Liver (tissue), 9 donors: ENCODE measurements around the gene JMJD7. TPM values are rescaled to one million over a fixed set of nuclear protein-coding genes. Genes with fewer than 3 reads are reported as not detected.

ENCODE experiments used
- DNase-seq: peaks from one replicate; pipeline ENCODE4 v3.0.0-alpha.2; 2017; ENCODE audit warnings: low spot score
- H3K27ac ChIP-seq, 2 donors: one replicate each; pipeline ENCODE4 v1.7.0; 2013; ENCODE audit warnings: inconsistent platforms in 2 of 2, low read length in 2 of 2, control low read depth in 1 of 2, low read depth in 1 of 2, mild to moderate bottlenecking in 1 of 2
- H3K27me3 ChIP-seq, 4 donors: one replicate each; pipeline versions ENCODE4 v1.6.1 to v1.7.0; 2013; ENCODE audit warnings: low read length in 3 of 4, inconsistent platforms in 1 of 4, mild to moderate bottlenecking in 1 of 4, moderate library complexity in 1 of 4; ENCODE audit not compliant: control insufficient read depth in 4 of 4, insufficient read depth in 4 of 4
- H3K36me3 ChIP-seq, 4 donors: one replicate each; pipeline versions ENCODE4 v1.6.1 to v1.7.0; 2013; ENCODE audit warnings: low read length in 3 of 4, mild to moderate bottlenecking in 3 of 4, low read depth in 1 of 4, moderate library complexity in 1 of 4; ENCODE audit not compliant: control insufficient read depth in 4 of 4, insufficient read depth in 3 of 4
- H3K4me1 ChIP-seq, 4 donors: one replicate each; pipeline versions ENCODE4 v1.6.1 to v1.7.0; 2013; ENCODE audit warnings: low read length in 3 of 4, mild to moderate bottlenecking in 3 of 4, moderate library complexity in 1 of 4; ENCODE audit not compliant: control insufficient read depth in 4 of 4, insufficient read depth in 4 of 4
- H3K4me3 ChIP-seq, 3 donors: one replicate each; pipeline versions ENCODE4 v1.6.1 to v1.7.0; 2013; ENCODE audit warnings: low read length in 3 of 3, control low read depth in 1 of 3, low read depth in 1 of 3, mild to moderate bottlenecking in 1 of 3
- H3K9ac ChIP-seq, 2 donors: one replicate each; pipeline ENCODE4 v1.7.0; 2013; ENCODE audit warnings: low read length in 2 of 2, mild to moderate bottlenecking in 2 of 2, moderate library complexity in 2 of 2, control low read depth in 1 of 2, low read depth in 1 of 2
- H3K9me3 ChIP-seq, 4 donors: one replicate each; pipeline versions ENCODE4 v1.6.1 to v1.7.0; 2013; ENCODE audit warnings: low read length in 3 of 4; ENCODE audit not compliant: control insufficient read depth in 4 of 4
- EGR1 ChIP-seq, 2 donors: IDR thresholded peaks; 2 replicates each; pipeline ENCODE4 v1.6.1; 2016 to 2018; ENCODE audit warnings: antibody characterized with exemption in 2 of 2, low read depth in 2 of 2
- FOXA1 ChIP-seq: IDR thresholded peaks from 2 replicates; pipeline ENCODE4 v1.6.1; 2016; ENCODE audit warnings: antibody characterized with exemption
- GABPA ChIP-seq, 2 donors: IDR thresholded peaks in 1 of 2; conservative IDR thresholded peaks in 1 of 2; 2 replicates each; pipeline ENCODE4 v1.6.1; 2016; ENCODE audit warnings: antibody characterized with exemption in 2 of 2, mild to moderate bottlenecking in 1 of 2, moderate library complexity in 1 of 2
- HNF4A ChIP-seq, 2 donors: conservative IDR thresholded peaks; 2 replicates each; pipeline ENCODE4 v1.6.1; 2016; ENCODE audit warnings: antibody characterized with exemption in 2 of 2, mild to moderate bottlenecking in 2 of 2
- HNF4G ChIP-seq: IDR thresholded peaks from 2 replicates; pipeline ENCODE4 v1.6.1; 2016; ENCODE audit warnings: antibody characterized with exemption
- JUND ChIP-seq, 2 donors: IDR thresholded peaks; 2 replicates each; pipeline ENCODE4 v1.6.1; 2016; ENCODE audit warnings: antibody characterized with exemption in 2 of 2
- MAX ChIP-seq: IDR thresholded peaks from 2 replicates; pipeline ENCODE4 v1.6.1; 2016; ENCODE audit warnings: antibody characterized with exemption
- NR2F2 ChIP-seq: IDR thresholded peaks from 2 replicates; pipeline ENCODE4 v1.6.1; 2016; ENCODE audit warnings: antibody characterized with exemption
- RAD21 ChIP-seq, 2 donors: IDR thresholded peaks; 2 replicates each; pipeline ENCODE4 v1.6.1; 2016; ENCODE audit warnings: antibody characterized with exemption in 2 of 2, mild to moderate bottlenecking in 2 of 2
- REST ChIP-seq: IDR thresholded peaks from 2 replicates; pipeline ENCODE4 v1.6.1; 2016; ENCODE audit warnings: antibody characterized with exemption, mild to moderate bottlenecking
- RXRA ChIP-seq, 2 donors: IDR thresholded peaks; 2 replicates each; pipeline ENCODE4 v1.6.1; 2017 to 2018; ENCODE audit warnings: antibody characterized with exemption in 2 of 2, mild to moderate bottlenecking in 1 of 2
- SP1 ChIP-seq: IDR thresholded peaks from 2 replicates; pipeline ENCODE4 v1.6.1; 2018; ENCODE audit warnings: antibody characterized with exemption, mild to moderate bottlenecking
- TAF1 ChIP-seq: conservative IDR thresholded peaks from 2 replicates; pipeline ENCODE4 v1.6.1; 2016; ENCODE audit warnings: antibody characterized with exemption, mild to moderate bottlenecking
- YY1 ChIP-seq: IDR thresholded peaks from 2 replicates; pipeline ENCODE4 v1.6.1; 2016; ENCODE audit warnings: antibody characterized with exemption, mild to moderate bottlenecking
- WGBS: extraction: QIAGEN DNeasy Blood & Tissue Kit; methylation state at CpG from one replicate; pipeline ENCODE4 v1.1.7; 2013; 5-methylcytosine and 5-hydroxymethylcytosine counted together
- polyA plus RNA-seq, 2 donors: library from polyadenylated mRNA; stranded (reverse) in 1 of 2; unstranded in 1 of 2; fragments of 200-250 nt in 1 of 2; fragments of >200 nt in 1 of 2; fragmentation: Nextera tagmentation in 1 of 2; extraction: Ambion mirVana in 1 of 2; gene quantifications; one replicate each; pipeline versions ENCODE4 v1.2.1 to v1.2.3, GENCODE V29; 2013 to 2015
- total RNA-seq, 2 donors: library from RNA; depleted of rRNA; stranded (reverse); fragments of >200 nt; gene quantifications; one replicate each; pipeline ENCODE4 v1.2.3, GENCODE V29; 2014
- TF ChIP-seq, protein P1 (sequence below): IDR thresholded peaks from 2 replicates; pipeline ENCODE4 v1.6.1; 2016; ENCODE audit warnings: antibody characterized with exemption
- TF ChIP-seq, protein P2 (sequence below): fragments of 150-350 bp; IDR thresholded peaks from 2 replicates; pipeline ENCODE4 v1.5.1; 2017; ENCODE audit warnings: improper control_type of control experiment, low read depth, low read length; ENCODE audit not compliant: missing input control
- donor health status: healthy.
- donor health status: healthy.
- donor health status: healthy.
- donor health status: healthy.
- donor health status: healthy.

The JMJD7 gene
- total and polyA plus RNA-seq, 4 donors, result 0.75 to 5.9 (median 5.4) TPM

GRCh38 chr15:41849861-41850260 is 22.0 kb downstream of the JMJD7 start (continued):
- TF ChIP-seq MAX, result no peak
- TF ChIP-seq, protein P1, sequence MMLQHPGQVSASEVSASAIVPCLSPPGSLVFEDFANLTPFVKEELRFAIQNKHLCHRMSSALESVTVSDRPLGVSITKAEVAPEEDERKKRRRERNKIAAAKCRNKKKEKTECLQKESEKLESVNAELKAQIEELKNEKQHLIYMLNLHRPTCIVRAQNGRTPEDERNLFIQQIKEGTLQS, result no peak
- TF ChIP-seq SP1, result no peak
- TF ChIP-seq HNF4G, result no peak
- no peak for TF ChIP-seq NR2F2
- no peak for TF ChIP-seq HNF4A (conservative IDR thresholded peaks at IDR 0.05)
- TF ChIP-seq JUND (IDR thresholded peaks at IDR 0.05), result no peak

GRCh38 chr15:41850482-41851166 is 22.7 kb downstream of the JMJD7 start:
- DNase-seq, result no peak
- H3K27me3 ChIP-seq, result no peaks in the 10 kb centered on the region
- H3K9me3 ChIP-seq, result no peaks in the 10 kb centered on the region
- H3K4me3 ChIP-seq, result no peak overlapping the region
- no peaks in the 10 kb centered on the region for H3K4me1 ChIP-seq
- WGBS, result 83% methylated on average over 16 of the region's 16 CpGs
- H3K9ac ChIP-seq, result no peak overlapping the region
- no peak overlapping the region for H3K27ac ChIP-seq
- peaks cover 6 to 35% (median 21%) of the 10 kb centered on the region in 4 donors for H3K36me3 ChIP-seq
- TF ChIP-seq FOXA1, result no peak
- TF ChIP-seq REST, result no peak
- TF ChIP-seq HNF4G, result no peak
- TF ChIP-seq SP1, result no peak

DNA sequence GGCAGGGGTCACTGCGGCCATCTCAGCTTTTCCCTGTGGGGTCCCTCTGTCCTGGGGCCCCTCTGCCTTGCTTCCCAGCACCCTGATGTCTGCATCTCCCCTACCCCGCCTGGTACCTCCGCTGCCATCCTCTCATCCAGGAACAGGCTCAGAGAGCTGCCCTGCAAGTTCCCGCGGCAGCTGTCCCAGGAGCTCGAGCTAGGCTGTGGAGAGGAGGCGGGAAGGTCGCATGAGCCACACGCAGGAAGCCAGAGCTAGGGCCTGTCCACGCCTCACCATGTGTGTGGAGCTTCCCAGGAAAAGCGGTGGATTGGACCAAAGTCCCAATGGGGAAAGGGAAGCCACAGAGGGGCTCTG is 23.3 kb downstream of the JMJD7 start:
- Histone ChIP-seq H3K4me1 (no peaks in the 10 kb centered on the region), H3K9ac (no peak overlapping the region), H3K4me3 (no peak overlapping the region), H3K27ac (no peak overlapping the region), H3K9me3 (no peaks in the 10 kb centered on the region), H3K27me3 (no peaks in the 10 kb centered on the region), H3K36me3 (peaks cover 6 to 29% (median 18%) of the 10 kb centered on the region in 4 donors)
- 53% methylated on average over 11 of the region's 11 CpGs for WGBS
- no peak for DNase-seq
- TF ChIP-seq RXRA (IDR thresholded peaks at IDR 0.05) (no peak), REST (no peak), MAX (no peak), JUND (IDR thresholded peaks at IDR 0.05) (no peak), SP1 (no peak), RAD21 (IDR thresholded peaks at IDR 0.05) (no peak), TAF1 (no peak), FOXA1 (no peak), GABPA (IDR thresholded peaks at IDR 0.05 in 1 of 2, conservative IDR thresholded peaks at IDR 0.05 in 1 of 2) (no peak), YY1 (no peak), HNF4G (no peak), HNF4A (conservative IDR thresholded peaks at IDR 0.05) (no peak), EGR1 (IDR thresholded peaks at IDR 0.05; ENCODE audit: low read depth in 2 of 2) (no peak)
- TF ChIP-seq, protein P1, result no peak
- TF ChIP-seq, protein P2, sequence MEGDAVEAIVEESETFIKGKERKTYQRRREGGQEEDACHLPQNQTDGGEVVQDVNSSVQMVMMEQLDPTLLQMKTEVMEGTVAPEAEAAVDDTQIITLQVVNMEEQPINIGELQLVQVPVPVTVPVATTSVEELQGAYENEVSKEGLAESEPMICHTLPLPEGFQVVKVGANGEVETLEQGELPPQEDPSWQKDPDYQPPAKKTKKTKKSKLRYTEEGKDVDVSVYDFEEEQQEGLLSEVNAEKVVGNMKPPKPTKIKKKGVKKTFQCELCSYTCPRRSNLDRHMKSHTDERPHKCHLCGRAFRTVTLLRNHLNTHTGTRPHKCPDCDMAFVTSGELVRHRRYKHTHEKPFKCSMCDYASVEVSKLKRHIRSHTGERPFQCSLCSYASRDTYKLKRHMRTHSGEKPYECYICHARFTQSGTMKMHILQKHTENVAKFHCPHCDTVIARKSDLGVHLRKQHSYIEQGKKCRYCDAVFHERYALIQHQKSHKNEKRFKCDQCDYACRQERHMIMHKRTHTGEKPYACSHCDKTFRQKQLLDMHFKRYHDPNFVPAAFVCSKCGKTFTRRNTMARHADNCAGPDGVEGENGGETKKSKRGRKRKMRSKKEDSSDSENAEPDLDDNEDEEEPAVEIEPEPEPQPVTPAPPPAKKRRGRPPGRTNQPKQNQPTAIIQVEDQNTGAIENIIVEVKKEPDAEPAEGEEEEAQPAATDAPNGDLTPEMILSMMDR, result no peak
